ENCODE results near the gene TNKS1BP1. TPM values are rescaled to one million over a fixed set of nuclear protein-coding genes. Genes with fewer than 3 reads are reported as not detected.

Gene TNKS1BP1
- total and polyA plus RNA-seq, 2 of the 8 experiments (the other 6 are each of a cell fraction or from before 2014, with no cell fraction given), result 50.0 to 122 TPM

DNA sequence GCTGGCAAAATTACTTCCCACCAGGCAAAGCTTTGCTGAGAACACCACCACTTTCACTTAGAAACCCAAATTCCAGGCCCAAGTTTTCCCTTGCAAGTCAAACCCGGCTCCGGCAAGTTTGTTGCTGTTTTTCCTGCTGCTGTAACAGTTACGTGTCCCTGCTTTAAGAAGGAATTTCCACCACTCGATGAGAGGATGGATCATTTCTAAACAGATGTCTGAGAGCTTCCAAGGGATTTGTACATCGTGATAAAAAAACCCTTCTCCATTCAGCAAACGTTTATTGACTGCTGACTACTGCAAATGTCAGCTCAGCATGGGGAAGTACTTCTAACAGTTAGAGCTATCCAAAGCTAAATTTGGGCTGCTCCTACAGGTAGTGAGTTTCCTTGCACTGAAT is 33.1 kb upstream of the TNKS1BP1 start (continued):
- TF ChIP-seq, protein P1, sequence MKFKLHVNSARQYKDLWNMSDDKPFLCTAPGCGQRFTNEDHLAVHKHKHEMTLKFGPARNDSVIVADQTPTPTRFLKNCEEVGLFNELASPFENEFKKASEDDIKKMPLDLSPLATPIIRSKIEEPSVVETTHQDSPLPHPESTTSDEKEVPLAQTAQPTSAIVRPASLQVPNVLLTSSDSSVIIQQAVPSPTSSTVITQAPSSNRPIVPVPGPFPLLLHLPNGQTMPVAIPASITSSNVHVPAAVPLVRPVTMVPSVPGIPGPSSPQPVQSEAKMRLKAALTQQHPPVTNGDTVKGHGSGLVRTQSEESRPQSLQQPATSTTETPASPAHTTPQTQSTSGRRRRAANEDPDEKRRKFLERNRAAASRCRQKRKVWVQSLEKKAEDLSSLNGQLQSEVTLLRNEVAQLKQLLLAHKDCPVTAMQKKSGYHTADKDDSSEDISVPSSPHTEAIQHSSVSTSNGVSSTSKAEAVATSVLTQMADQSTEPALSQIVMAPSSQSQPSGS (IDR thresholded peaks at IDR 0.05; ENCODE audit: low read length), result no peak
- TF ChIP-seq, protein P2, sequence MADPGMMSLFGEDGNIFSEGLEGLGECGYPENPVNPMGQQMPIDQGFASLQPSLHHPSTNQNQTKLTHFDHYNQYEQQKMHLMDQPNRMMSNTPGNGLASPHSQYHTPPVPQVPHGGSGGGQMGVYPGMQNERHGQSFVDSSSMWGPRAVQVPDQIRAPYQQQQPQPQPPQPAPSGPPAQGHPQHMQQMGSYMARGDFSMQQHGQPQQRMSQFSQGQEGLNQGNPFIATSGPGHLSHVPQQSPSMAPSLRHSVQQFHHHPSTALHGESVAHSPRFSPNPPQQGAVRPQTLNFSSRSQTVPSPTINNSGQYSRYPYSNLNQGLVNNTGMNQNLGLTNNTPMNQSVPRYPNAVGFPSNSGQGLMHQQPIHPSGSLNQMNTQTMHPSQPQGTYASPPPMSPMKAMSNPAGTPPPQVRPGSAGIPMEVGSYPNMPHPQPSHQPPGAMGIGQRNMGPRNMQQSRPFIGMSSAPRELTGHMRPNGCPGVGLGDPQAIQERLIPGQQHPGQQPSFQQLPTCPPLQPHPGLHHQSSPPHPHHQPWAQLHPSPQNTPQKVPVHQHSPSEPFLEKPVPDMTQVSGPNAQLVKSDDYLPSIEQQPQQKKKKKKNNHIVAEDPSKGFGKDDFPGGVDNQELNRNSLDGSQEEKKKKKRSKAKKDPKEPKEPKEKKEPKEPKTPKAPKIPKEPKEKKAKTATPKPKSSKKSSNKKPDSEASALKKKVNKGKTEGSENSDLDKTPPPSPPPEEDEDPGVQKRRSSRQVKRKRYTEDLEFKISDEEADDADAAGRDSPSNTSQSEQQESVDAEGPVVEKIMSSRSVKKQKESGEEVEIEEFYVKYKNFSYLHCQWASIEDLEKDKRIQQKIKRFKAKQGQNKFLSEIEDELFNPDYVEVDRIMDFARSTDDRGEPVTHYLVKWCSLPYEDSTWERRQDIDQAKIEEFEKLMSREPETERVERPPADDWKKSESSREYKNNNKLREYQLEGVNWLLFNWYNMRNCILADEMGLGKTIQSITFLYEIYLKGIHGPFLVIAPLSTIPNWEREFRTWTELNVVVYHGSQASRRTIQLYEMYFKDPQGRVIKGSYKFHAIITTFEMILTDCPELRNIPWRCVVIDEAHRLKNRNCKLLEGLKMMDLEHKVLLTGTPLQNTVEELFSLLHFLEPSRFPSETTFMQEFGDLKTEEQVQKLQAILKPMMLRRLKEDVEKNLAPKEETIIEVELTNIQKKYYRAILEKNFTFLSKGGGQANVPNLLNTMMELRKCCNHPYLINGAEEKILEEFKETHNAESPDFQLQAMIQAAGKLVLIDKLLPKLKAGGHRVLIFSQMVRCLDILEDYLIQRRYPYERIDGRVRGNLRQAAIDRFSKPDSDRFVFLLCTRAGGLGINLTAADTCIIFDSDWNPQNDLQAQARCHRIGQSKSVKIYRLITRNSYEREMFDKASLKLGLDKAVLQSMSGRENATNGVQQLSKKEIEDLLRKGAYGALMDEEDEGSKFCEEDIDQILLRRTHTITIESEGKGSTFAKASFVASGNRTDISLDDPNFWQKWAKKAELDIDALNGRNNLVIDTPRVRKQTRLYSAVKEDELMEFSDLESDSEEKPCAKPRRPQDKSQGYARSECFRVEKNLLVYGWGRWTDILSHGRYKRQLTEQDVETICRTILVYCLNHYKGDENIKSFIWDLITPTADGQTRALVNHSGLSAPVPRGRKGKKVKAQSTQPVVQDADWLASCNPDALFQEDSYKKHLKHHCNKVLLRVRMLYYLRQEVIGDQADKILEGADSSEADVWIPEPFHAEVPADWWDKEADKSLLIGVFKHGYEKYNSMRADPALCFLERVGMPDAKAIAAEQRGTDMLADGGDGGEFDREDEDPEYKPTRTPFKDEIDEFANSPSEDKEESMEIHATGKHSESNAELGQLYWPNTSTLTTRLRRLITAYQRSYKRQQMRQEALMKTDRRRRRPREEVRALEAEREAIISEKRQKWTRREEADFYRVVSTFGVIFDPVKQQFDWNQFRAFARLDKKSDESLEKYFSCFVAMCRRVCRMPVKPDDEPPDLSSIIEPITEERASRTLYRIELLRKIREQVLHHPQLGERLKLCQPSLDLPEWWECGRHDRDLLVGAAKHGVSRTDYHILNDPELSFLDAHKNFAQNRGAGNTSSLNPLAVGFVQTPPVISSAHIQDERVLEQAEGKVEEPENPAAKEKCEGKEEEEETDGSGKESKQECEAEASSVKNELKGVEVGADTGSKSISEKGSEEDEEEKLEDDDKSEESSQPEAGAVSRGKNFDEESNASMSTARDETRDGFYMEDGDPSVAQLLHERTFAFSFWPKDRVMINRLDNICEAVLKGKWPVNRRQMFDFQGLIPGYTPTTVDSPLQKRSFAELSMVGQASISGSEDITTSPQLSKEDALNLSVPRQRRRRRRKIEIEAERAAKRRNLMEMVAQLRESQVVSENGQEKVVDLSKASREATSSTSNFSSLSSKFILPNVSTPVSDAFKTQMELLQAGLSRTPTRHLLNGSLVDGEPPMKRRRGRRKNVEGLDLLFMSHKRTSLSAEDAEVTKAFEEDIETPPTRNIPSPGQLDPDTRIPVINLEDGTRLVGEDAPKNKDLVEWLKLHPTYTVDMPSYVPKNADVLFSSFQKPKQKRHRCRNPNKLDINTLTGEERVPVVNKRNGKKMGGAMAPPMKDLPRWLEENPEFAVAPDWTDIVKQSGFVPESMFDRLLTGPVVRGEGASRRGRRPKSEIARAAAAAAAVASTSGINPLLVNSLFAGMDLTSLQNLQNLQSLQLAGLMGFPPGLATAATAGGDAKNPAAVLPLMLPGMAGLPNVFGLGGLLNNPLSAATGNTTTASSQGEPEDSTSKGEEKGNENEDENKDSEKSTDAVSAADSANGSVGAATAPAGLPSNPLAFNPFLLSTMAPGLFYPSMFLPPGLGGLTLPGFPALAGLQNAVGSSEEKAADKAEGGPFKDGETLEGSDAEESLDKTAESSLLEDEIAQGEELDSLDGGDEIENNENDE (IDR thresholded peaks at IDR 0.05; ENCODE audit: insufficient replicate concordance, low read length), result no peak
- TF ChIP-seq, protein P3, sequence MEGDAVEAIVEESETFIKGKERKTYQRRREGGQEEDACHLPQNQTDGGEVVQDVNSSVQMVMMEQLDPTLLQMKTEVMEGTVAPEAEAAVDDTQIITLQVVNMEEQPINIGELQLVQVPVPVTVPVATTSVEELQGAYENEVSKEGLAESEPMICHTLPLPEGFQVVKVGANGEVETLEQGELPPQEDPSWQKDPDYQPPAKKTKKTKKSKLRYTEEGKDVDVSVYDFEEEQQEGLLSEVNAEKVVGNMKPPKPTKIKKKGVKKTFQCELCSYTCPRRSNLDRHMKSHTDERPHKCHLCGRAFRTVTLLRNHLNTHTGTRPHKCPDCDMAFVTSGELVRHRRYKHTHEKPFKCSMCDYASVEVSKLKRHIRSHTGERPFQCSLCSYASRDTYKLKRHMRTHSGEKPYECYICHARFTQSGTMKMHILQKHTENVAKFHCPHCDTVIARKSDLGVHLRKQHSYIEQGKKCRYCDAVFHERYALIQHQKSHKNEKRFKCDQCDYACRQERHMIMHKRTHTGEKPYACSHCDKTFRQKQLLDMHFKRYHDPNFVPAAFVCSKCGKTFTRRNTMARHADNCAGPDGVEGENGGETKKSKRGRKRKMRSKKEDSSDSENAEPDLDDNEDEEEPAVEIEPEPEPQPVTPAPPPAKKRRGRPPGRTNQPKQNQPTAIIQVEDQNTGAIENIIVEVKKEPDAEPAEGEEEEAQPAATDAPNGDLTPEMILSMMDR (IDR thresholded peaks at IDR 0.05; ENCODE audit: control extremely low read depth in 1 of 3, insufficient read depth in 1 of 3, low read depth in 1 of 3, low read length in 3 of 3), result no peak
- no peak for TF ChIP-seq TAF1 (IDR thresholded peaks at IDR 0.05; ENCODE audit: low read depth, low read length)
